ENCODE results near the gene PRND. TPM values are rescaled to one million over a fixed set of nuclear protein-coding genes. Genes with fewer than 3 reads are reported as not detected.

PRND gene
- total RNA-seq, 1 donor from 2014 or later = not detected

GRCh38 chr20:4681401-4681800 is 40.3 kb upstream of the PRND start:
- peaks cover 2% of the 10 kb centered on the region for H3K27me3 Mint-ChIP-seq (ENCODE audit: low read depth)
- H3K27ac Mint-ChIP-seq (ENCODE audit: unreplicated experiment) = no peak overlapping the region
- DNase-seq (ENCODE audit: low read depth, low spot score) = no peak
- no peaks in the 10 kb centered on the region for H3K9me3 Mint-ChIP-seq
- no peak overlapping the region for H3K4me3 Mint-ChIP-seq
- H3K4me1 Mint-ChIP-seq = peaks cover 8% of the 10 kb centered on the region
- no peak for TF ChIP-seq CTCF (conservative IDR thresholded peaks at IDR 0.05)
- H3K36me3 Mint-ChIP-seq (ENCODE audit: low read depth) = no peaks in the 10 kb centered on the region

GRCh38 chr20:4681991-4682401 is 39.7 kb upstream of the PRND start:
- Mint-ChIP-seq H3K27me3 (ENCODE audit: low read depth) (peaks cover 2% of the 10 kb centered on the region), H3K27ac (ENCODE audit: unreplicated experiment) (no peak overlapping the region), H3K4me3 (no peak overlapping the region), H3K36me3 (ENCODE audit: low read depth) (no peaks in the 10 kb centered on the region), H3K9me3 (no peaks in the 10 kb centered on the region), H3K4me1 (peaks cover 8% of the 10 kb centered on the region)
- no peak for TF ChIP-seq CTCF (conservative IDR thresholded peaks at IDR 0.05)
- no peak for DNase-seq (ENCODE audit: low read depth, low spot score)

- Mint-ChIP-seq H3K9me3 (no peaks in the 10 kb centered on the region), H3K27ac (ENCODE audit: unreplicated experiment) (no peak overlapping the region), H3K4me3 (no peak overlapping the region), H3K4me1 (peaks cover 13% of the 10 kb centered on the region), H3K27me3 (ENCODE audit: low read depth) (peaks cover 2% of the 10 kb centered on the region), H3K36me3 (ENCODE audit: low read depth) (no peaks in the 10 kb centered on the region)
- no peak for TF ChIP-seq CTCF (conservative IDR thresholded peaks at IDR 0.05)
- DNase-seq (ENCODE audit: low read depth, low spot score) = no peak
These were observed 39.0 kb upstream of the PRND start for GRCh38 chr20:4682682-4683081.

DNA sequence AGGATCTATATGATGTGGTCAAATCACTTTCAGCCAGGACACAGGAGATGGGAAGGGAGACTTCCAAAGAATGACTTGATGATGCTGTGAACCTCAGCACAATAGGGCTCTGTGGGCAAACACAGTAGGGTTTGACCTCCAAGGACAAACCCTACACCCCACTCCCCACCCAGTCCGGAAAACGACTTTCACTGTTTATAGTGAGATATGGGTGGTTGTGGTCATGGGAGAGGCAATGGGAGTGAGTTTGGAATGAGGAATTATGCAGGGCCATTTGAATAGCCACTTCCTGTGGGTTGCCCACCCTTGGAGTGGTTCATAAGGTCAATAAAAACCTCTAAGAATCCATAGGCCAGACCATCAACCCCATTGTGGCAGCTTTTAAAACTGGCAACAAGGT is 38.4 kb upstream of the PRND start:
- TF ChIP-seq CTCF (conservative IDR thresholded peaks at IDR 0.05) = no peak
- Mint-ChIP-seq H3K9me3 (no peaks in the 10 kb centered on the region), H3K36me3 (ENCODE audit: low read depth) (no peaks in the 10 kb centered on the region), H3K4me3 (no peak overlapping the region), H3K27ac (ENCODE audit: unreplicated experiment) (no peak overlapping the region), H3K4me1 (peaks cover 16% of the 10 kb centered on the region), H3K27me3 (ENCODE audit: low read depth) (peaks cover 2% of the 10 kb centered on the region)
- no peak for DNase-seq (ENCODE audit: low read depth, low spot score)

- Mint-ChIP-seq H3K27me3 (ENCODE audit: low read depth) (peaks cover 2% of the 10 kb centered on the region), H3K27ac (ENCODE audit: unreplicated experiment) (no peak overlapping the region), H3K4me1 (peaks cover 20% of the 10 kb centered on the region), H3K9me3 (no peaks in the 10 kb centered on the region), H3K36me3 (ENCODE audit: low read depth) (no peaks in the 10 kb centered on the region), H3K4me3 (peak overlapping the region; percentile 78)
- no peak for DNase-seq (ENCODE audit: low read depth, low spot score)
- no peak for TF ChIP-seq CTCF (conservative IDR thresholded peaks at IDR 0.05)
These were observed 36.8 kb upstream of the PRND start for GRCh38 chr20:4684837-4685413.

DNA sequence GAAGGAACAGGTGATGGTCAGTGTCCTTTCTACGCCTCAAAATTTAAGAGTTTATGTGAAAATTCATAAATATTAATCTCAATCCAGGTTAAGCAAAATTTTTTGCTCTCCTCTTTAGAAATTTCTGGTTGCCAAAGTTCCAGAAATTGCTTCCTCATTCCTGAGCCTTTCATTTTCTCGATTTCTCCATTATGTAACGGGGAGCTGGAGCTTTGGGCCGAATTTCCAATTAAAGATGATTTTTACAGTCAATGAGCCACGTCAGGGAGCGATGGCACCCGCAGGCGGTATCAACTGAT is 35.8 kb upstream of the PRND start:
- H3K9me3 Mint-ChIP-seq = no peaks in the 10 kb centered on the region
- no peak overlapping the region for H3K27ac Mint-ChIP-seq (ENCODE audit: unreplicated experiment)
- TF ChIP-seq CTCF (conservative IDR thresholded peaks at IDR 0.05) = no peak
- no peaks in the 10 kb centered on the region for H3K36me3 Mint-ChIP-seq (ENCODE audit: low read depth)
- H3K4me3 Mint-ChIP-seq = peak overlapping the region; percentile 78
- H3K27me3 Mint-ChIP-seq (ENCODE audit: low read depth) = peaks cover 2% of the 10 kb centered on the region
- peaks cover 20% of the 10 kb centered on the region for H3K4me1 Mint-ChIP-seq
- DNase-seq (ENCODE audit: low read depth, low spot score) = no peak

All from neural crest cell (in vitro differentiated cells).